Measurements from ENCODE around the gene EPC1.
"Not testable (repeated sequence)": the region's sequence is repeated elsewhere in the genome, so short reads cannot be mapped to it uniquely, and the experiment has no call there.

The EPC1 gene

DNA sequence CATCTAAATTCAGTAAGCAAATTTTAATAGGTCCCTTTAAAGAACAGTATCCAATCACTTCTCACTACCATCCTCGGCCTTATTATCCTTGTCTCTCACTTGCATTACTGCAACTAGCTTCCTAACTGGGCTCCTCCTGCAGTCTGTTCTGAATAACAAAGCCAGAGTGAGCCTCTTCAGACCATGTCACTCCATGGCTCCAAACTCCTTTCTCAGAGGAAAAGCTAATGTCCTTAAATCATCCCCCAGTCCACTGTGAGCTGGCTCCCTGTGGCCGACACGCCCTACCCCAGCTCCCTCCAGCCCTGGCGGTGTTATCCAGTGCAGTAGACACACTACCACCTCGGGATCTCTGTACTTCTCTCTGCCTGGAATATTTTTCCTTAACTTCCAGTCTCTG lies 80.0 kb downstream of the EPC1 start:
- no peak for DNase-seq

DNA sequence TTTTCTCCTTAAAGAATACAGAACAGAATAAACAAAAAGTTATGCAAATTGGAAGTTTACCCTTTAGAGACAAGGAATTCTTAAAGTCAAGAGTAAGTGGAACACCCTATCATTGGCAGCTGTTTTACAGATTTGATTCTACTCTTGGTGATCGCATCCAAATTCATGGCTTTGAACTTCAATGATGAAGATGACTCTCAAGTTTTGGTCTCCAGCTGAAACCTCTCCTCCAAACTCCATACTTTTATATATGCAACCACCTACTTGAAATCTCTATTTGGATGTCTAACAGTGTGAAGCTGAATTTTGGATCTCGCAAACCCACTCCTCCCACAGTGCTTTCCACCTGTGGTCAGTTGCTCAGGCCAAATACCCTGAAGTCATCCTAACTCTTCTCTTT lies 80.4 kb downstream of the EPC1 start:
- DNase-seq = no peak

DNA sequence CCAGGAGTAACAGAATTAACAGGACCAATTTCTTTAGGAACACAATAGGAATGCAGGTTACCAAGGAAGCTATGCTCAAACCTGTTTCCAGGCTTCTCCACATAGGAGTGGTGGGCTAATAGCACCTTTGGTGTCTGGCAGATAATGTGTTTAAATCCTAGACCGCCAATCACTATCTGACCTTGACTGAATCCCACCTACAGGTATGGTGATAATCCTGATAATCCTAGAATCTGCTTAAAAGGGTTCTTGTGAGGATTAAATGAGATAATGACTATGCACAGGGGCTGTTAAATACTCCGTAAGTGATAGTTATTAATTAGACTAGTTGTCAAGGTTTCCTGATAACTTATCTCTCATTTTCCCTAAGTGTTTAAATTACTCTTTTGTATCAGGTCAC lies 81.2 kb downstream of the EPC1 start:
- DNase-seq = no peak

DNA sequence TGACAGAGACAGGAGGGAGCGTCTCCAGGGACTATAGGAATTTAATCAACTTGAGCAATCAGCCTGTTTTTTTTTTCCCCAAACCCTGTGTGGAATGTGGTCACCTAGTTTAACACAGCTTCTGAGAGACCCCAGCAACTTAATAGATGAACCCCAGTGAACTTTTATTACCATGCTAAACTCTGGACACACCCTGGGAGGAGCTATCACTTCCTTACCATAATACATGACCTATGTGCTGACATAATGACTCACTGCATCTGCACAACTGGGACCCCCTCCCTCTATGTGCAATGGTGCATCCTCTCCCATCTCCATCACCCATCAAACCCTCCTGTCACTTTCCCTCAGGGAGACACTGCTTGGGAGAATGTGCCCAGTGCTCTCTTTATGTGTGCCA lies 83.7 kb downstream of the EPC1 start:
- no peak for DNase-seq

DNA sequence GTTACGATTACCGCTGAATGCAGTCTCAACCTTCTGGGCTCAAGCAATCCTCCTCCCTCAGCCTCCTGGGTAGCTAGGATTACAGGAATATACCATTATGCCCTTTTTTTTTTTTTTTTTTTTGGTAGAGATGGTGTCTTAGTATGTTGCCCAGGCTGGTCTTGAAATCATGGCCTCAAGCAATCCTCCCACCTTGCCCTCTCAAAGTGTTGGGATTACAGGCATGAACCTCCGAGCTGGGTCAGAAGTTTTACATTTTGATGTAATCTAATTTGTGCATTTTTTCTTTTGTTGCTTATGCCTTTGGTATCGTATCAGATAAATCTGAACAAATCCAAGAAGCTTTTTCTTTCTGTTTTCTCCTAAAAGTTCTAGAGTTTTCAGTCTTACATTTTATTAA lies 87.4 kb downstream of the EPC1 start:
- DNase-seq = no peak

DNA sequence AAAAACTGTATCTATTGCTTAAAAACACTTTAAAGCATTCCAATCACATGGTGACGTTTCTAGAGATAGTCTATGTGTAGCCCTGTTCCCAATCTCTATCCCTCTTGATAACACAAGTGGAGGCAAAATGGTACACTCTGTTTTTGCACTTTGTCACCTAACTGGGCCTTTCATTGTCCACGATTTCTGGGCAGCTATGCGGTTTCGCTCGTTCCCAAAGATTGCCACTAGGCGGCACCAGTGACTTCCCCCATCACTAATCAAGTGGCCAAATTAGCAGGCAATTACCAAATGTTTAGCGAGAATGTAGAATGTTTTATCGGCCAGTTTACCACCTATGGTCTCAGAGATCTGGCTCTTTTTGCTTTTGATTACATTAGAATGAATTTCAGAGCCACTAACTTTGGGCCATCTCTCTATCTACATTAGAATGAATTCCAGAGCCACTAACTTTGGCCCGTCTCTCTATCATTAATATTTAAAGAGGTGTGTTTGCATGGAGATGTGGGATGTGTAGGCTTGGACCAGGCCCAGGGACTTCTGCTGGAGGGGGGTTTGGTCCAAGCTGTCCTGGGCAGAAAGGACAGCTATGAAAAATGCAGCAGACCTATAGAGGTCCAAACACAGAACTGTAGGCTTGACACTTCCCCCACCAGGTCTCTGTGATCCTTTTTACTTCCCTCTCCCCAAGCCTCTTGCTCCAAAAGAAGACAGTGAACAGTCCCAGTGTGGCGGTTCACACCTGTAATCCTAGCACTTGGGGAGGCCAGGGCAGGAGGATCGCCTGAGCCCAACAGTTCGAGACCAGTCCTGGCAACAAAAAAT lies 90.1 kb downstream of the EPC1 start:
- DNase-seq = peak; percentile 81

DNA sequence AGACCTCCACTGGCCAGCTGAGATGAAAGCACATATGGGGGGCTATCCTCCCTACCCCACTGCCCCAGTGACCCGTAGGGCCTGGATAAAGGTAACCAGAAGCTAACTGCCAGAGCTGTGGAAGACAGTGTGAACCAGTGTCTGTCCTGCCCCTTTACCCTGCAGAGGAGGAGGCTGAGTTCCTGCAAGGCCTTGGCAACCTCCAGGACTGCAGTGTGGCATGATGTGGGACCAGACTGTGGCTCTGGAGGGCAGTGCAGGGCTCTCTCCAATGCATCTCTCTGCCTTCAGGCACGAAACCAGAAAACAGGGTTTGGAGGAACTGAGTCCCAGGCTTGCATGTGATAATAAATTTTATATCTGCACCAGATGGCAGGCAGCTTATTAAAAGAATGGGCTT lies 93.1 kb downstream of the EPC1 start:
- DNase-seq = no peak

DNA sequence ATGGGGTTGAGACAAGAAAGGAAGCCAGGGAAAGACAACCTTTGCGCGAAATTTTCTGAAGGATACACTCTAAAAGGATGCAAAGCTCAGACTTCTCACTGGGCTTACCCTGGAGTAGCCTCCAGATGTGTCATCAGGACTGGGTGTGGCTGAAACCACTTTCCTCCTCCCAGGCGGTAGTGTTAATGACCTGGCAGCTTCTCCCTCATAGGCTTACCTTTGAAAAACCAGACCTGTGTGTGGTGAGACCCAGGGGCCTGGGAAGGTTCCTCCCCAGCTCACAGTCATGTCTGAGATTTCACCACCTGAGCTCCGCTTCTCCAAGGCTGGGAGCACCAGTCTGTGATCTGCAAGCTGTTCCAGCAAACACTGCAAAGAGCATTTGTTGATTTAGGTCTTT lies 93.7 kb downstream of the EPC1 start:
- DNase-seq = peak; percentile 7

DNA sequence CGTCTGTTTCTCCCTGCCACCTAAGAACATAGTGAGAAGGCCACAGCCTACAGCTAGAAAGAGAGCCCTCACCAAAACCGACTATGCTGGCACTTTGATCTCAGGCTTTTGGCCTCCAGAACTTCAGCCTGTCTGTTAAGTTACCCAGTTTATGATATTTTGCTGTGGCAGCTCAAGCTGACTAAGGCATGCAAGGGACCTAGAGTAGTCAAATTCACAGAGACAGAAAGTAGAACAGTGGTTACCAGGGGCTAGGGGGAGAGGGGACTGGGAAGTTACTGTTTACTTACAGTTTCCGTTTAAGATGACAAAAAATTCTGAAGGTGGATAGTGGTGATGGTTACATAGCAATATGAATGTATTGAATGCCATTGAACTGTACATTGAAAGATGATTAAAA lies 96.5 kb downstream of the EPC1 start:
- not testable (repeated sequence) for DNase-seq

DNA sequence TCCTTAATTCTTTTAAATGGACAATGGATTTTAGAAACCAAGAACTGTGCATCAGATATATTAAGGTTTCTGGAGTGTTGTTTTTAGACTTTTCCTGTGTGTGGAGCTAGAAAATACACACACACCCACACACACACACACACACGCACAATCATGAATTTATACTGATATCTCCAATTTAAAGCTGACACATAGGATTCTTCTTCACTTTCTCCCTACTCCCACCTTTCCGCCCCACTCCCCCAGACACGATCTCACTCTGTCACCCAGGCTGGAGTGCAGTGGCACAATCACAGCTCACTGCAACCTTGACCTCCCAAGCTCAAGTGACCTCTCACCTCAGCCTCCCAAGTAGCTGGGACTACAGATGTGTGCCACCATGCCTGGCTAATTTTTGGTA lies 100.3 kb downstream of the EPC1 start:
- DNase-seq = no peak

DNA sequence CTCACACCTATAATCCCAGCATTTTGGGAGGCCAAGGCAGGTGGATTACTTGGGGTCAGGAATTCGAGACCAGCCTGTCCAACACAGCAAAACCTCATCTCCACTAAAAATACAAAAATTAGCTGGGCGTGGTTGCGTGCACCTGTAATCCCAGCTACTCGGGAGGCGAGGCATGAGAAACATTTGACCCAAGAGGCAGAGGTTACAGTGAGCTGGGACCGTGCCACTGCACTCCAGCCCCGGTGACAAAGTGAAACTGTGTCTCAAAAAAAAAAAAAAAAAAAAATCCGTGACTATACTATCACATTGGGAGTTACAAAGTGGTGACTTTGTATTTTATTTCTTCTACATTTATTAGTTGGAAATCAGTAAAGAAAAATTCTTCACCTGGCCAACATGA lies 101.2 kb downstream of the EPC1 start:
- DNase-seq = no peak

DNA sequence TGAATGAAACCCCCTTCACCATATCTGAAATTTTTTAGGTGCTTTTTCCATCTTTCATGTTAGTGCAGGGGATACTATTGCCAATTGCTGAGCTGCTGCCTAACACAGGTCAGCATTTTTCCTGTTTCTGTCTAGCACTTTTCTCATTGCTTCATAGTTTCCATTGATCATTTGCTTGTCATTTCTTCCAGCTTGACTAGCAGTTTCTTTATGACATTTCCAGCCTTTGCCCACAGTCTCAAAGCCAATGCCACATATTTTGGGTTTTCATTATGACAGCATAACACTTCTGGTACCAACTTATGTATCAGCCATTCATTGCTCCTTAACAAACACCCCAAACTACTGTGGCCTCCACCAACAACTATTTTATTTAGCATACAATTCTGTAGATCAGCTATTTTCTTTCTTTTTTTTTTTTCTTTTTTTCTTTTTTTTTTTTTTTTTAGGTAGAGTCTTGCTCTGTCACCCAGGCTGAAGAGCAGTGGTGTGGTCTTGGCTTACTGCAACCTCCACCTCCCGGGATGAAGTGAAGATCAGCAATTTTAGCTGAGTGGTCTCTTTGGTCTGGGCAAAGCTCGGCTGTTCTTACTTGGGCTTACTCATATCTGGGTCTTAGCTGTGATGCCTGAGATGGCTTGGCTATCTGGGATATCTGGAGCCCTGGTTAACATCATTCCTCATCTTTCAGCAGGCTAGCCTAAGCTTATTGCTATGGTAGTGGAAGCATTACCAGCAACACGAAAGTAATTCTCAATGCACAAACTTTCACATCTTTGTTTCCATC lies 102.3 kb downstream of the EPC1 start:
- no peak for DNase-seq

DNA sequence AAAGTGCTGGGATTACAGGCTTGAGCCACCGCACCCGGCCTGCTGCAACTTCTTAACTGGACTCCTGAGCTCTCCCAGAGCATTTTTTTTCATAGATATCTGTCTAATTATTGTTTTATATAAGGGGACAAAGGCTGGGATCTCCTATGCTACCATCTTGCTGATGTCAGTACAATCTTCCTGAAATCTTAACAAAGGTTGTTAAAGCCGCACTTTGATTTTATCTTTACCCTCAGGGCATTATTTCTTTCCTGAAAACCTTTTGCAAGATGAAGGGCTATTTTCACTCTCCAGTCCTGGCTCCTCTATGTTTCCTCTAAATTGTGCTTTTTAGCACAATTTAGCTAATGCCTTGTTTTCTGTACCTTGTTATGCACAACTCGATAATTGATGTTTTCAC lies 102.9 kb downstream of the EPC1 start:
- DNase-seq = no peak

DNA sequence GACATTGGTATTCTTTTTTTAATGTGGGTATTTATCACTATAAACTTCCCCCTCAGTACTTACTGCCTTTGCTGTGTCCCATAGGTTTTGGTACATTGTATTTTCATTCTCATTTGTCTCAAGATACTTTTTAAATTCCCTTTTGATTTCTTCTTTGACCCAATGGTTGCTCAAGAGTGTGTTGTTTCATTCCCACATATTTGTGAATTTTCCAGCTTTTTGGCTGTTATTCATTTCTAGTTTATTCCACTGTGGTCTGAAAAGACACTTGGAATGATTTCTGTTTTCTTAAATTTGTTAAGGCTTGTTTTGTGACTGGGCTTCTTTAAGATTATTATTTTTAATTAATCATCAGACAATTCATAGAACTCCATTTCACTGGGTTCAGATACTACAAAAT lies 105.0 kb downstream of the EPC1 start:
- DNase-seq = no peak

DNA sequence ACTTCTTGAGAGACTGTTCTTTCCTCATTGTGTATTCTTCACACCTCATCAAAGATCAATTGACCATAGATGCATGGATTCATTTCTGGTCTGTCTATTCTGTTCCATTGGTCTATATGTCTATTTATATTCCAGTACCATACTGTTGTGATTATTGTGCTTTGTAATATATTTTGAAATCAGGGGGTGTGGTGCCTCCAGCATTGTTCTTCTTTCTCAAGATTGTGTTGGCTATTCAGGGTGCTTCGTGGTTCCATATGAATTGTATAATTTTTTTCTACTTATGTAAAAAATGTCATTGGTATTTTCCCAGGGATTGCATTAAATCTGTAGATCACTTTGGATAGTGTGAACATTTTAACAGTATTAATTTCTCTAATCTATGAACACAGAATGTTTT lies 106.5 kb downstream of the EPC1 start:
- DNase-seq = no peak

DNA sequence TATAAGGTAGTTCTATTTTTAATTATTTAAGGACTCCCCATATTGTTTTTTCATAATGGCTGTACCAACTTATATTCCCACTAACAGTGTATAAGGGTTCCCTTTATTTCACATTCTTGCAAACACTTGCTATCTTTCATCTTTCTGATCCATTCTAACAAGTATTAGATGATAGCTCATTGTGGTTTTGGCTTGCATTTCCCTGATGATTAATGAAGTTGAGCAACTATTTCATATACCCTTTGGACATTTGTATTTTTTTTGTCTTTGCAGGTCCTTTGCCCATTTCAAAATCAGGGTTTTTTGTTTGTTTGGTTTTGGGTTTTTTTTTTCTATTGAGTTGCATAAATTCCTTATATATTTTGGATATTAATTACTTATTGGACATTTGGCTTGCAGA lies 107.2 kb downstream of the EPC1 start:
- DNase-seq = no peak

DNA sequence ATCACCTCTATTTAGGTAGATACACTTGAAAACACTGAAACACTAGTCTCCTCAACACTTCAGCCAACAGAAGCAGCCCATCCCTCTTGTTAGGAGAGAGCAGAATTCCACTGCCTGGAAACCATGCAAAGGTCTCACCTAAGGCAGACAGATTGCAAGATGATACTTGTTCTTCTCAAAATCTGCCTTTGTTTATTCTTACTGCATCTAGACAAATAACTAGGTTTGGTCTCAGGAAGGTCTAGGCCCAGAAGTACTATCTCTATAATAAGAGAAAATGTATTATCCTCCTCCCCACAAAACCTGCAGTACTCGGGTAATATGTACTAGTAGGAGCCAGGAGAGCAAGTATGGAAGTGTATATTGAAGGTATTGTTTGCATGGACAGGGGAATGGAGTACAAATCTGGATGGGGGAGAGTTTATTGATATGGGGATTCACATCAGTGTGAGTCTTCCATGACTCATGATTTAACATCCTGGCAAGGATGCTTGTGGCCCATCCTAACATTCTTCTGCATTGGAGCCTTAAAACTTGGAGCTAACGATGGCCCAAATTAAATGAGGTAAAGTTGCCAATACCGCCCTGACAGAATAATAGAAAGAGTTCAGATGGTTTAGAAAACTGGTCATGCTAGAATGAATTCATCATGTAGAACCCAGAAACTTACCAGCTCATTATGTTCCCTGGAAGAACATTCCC lies 109.2 kb downstream of the EPC1 start:
- DNase-seq = no peak

DNA sequence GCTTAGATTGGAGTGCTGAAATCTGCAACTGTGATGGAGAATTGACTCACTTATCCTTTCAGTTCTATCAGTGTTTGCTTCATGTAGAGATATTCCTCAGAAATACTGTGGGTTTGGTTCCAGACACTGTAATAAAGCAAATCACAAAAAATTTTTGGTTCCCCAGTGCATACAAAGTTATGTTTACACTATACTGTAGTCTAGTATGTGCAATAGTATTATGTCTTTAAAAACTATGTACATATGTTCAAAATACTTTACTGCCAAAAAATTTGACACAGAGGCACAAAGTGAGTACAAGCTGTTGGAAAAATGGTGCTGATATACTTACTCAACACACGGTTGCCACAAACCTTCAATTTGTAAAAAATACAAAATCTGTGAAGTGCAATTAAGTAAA lies 112.5 kb downstream of the EPC1 start:
- no peak for DNase-seq

DNA sequence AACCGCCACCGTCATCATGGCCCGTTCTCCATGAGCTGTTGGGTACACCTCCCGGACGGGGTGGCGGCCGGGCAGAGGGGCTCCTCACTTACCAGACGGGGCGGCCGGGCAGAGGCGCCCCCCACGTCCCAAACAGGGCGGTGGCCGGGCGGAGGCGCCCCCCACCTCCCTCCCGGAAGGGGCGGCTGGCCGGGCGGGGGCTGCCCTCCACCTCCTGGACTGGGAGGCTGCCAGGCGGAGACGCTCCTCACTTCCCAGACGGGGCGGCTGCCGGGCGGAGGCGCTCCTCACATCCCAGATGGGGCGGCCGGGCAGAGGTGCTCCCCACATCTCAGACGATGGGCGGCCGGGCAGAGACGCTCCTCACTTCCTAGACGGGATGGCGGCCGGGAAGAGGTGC lies 113.6 kb downstream of the EPC1 start:
- DNase-seq = not testable (repeated sequence)

DNA sequence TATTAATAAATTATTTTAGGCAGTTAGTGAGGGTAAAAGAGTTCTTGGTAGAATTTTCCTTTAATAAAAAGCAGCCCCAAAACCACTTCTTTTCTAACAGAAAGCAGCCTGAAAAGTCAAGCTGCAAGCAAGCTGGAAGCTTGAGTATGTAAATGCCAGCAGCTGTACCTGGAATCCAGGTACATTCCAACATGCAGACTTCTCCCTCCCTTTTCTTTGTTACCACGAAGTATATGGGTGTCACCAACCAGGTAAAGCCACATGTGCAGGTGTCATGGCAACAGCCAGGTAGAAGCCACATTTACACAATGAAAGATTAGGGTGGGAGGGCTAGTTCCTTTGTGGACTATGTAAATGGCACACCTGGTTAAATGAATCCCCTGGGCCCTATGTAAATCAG lies 114.6 kb downstream of the EPC1 start:
- no peak for DNase-seq

DNA sequence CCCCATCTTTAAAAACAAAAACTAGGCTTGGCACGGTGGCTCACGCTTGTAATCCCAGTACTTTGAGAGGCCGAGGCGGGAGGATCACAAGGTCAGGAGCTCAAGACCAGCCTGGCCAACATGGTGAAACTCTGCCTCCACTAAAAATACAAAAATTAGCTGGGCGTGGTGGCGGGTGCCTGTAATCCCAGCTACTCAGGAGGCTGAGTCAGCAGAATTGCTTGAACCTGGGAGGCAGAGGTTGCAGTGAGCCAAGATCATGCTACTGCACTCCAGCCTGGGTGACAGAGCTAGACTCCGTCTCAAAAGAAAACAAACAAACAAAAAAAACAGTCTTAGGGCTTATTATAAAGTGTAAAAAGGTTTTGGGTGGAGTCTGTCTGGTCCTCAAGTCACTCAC lies 117.2 kb downstream of the EPC1 start:
- not testable (repeated sequence) for DNase-seq

DNA sequence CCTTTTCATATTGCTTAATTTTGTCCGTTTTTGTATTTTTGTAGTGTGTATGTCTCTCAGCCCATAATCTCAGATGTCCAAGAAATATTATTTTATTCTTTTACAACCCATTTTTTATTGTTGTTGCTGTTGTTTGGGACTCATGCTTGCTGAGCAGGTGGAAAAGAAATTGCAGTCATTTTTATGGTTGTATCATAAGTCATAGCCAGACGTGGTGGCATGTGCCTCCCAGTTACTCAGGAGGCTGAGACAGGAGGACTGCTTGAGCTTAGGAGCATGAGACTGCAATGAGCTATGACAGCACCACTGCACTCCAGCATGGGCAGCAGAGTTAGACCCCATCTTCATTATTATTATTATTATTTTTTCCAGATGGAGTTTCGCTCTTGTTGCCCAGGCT lies 117.8 kb downstream of the EPC1 start:
- DNase-seq = no peak

DNA sequence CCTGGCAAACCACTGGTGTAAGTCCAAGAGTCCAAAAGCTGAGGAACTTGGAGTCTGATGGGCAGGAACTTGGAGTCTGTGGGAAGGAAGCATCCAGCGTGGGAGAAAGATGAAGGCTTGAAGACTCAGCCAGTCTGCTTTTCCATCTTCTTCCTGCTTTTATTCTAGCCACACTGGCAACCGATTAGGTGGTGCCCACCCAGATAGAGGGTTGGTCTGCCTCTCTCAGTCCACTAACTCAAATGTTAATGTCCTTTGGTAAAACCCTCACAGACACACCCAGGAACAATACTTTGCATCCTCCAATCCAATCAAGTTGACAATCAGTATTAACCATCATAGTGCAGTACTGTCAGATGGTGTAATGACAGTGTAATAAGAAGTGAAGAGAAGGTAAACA lies 119.2 kb downstream of the EPC1 start:
- DNase-seq = no peak

DNA sequence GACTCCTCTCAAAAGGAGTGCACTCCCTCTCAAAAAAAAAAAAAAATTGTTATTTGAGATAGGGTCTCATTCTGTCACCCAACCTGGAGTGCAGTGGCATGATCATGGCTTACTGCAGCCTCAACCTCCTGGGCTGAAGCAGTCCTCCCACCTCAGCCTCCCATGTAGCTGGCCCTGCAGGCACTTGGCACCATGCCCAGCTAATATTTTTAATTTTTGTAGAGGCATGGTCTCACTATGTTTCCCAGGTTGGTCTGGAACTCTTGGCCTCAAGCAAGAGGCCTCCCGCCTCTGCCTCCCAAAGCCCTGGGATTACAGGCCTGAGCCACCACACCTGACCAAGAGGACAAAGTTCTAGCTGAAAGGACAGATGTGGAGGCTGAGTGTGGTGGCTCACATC lies 120.3 kb downstream of the EPC1 start:
- DNase-seq = no peak

Data from CD4-positive, alpha-beta T cell treated with Interleukin-17A for 4 hours (primary cell).